GM12872 (cell line): ENCODE results near the gene FLOT2.
A peak's percentile ranks its signal among the peaks of the same experiment; 100 is the strongest.

ENCODE experiments used
- CTCF ChIP-seq: IDR thresholded peaks from 3 replicates; pipeline ENCODE4 v1.5.1; 2011; ENCODE audit warnings: low read depth, mild to moderate bottlenecking, low read length, moderate library complexity; ENCODE audit not compliant: insufficient read depth

Gene FLOT2

GRCh38 chr17:28906706-28907438, 9.3 kb upstream of the FLOT2 start:
- no peak for TF ChIP-seq CTCF

GRCh38 chr17:28906276-28906675, 8.7 kb upstream of the FLOT2 start:
- TF ChIP-seq CTCF = no peak

GRCh38 chr17:28904800-28905199, 7.3 kb upstream of the FLOT2 start:
- TF ChIP-seq CTCF = no peak

- peak; percentile 95 for TF ChIP-seq CTCF
Measured at GRCh38 chr17:28902819-28903545, 5.4 kb upstream of the FLOT2 start, which contains the start of gene DHRS13. Gene DHRS13 (minus strand): TSS chr17:28903079. CDS start chr17:28902944, 135 bp downstream.

- TF ChIP-seq CTCF = no peak
Measured at GRCh38 chr17:28901866-28902818, 4.6 kb upstream of the FLOT2 start.

GRCh38 chr17:28900986-28901726, 3.6 kb upstream of the FLOT2 start:
- no peak for TF ChIP-seq CTCF
